ENCODE data around the gene NRG3.

DNA sequence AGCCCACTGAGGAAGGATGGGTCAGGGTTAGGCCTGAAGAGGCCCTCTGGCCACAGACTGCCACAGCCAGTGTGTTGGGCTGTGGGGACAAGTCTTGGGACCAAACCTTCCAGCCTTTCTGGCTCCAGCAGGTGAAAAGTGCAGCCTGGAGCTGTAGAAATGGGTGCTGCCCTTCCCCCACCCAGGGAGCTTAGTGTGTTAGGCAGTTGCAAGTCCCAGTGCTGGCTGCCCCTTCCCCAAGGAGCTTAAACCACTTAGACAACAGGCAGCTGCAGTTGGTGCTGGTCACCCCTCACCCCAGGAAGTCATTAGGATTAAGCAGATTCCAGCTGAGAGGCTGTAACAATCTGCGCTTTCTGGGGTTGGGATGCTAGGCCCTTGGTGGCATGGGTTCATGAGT, 563.3 kb downstream of the NRG3 start:
- TF ChIP-seq POLR2A (IDR thresholded peaks at IDR 0.05; ENCODE audit: low read depth, low read length) (no peak), TAF1 (IDR thresholded peaks at IDR 0.05; ENCODE audit: borderline replicate concordance, low read depth, low read length) (no peak), POLR2AphosphoS5 (IDR thresholded peaks at IDR 0.05; ENCODE audit: low read depth, low read length) (no peak)

Measured in GM12892 (cell line).